SU-DHL-6 (cell line): Measurements from ENCODE around the gene RGS18.

Experiments
- EZH2phosphoT487 ChIP-seq: fragments of 200-600 bp; sonication (generic), shearing (Covaris generic); conservative IDR thresholded peaks from 2 replicates; pipeline ENCODE4 v1.6.1; 2018; ENCODE audit warnings: mild to moderate bottlenecking, antibody characterized with exemption, low read length, moderate library complexity, mixed read lengths
- TF ChIP-seq, protein P1 (sequence below): fragments of 200-600 bp; sonication (generic); IDR thresholded peaks from one replicate; pipeline ENCODE4 v1.5.1; 2017; ENCODE audit warnings: antibody characterized with exemption, mild to moderate bottlenecking, low read length, moderate library complexity; ENCODE audit not compliant: insufficient read depth, poor library complexity, severe bottlenecking

DNA sequence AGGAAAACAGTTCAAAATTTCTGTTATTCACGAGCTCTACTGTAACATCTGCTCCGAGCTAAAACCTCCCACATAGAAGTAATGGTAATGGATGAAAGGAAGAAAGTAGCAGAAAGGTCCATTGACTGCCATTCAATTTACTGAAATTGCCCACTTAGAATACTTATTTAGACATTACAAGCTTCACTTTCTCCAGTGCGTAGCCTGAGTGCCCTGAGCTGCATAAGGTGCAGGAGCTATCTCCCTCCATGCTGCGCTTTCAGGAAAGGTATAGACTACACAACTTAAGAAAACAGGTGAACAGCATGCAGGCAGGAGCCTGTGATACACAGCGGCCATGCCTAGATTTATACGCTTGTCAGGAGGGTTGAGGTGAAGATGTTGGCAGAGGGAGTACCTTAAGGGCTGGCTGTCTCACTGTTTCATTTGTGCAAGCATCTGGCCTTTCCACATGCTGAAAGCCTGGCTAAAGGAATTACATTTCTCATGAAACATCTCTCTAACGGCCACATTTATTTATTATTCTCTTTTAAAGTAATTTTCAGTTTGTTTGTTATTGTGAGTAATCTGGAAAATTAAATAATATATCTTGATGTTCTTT lies 74.7 kb downstream of the RGS18 start:
- TF ChIP-seq, protein P1, sequence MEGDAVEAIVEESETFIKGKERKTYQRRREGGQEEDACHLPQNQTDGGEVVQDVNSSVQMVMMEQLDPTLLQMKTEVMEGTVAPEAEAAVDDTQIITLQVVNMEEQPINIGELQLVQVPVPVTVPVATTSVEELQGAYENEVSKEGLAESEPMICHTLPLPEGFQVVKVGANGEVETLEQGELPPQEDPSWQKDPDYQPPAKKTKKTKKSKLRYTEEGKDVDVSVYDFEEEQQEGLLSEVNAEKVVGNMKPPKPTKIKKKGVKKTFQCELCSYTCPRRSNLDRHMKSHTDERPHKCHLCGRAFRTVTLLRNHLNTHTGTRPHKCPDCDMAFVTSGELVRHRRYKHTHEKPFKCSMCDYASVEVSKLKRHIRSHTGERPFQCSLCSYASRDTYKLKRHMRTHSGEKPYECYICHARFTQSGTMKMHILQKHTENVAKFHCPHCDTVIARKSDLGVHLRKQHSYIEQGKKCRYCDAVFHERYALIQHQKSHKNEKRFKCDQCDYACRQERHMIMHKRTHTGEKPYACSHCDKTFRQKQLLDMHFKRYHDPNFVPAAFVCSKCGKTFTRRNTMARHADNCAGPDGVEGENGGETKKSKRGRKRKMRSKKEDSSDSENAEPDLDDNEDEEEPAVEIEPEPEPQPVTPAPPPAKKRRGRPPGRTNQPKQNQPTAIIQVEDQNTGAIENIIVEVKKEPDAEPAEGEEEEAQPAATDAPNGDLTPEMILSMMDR = no peak
- no peak for TF ChIP-seq EZH2phosphoT487
